Measurements from ENCODE around the gene ANK3. TPM values are rescaled to one million over a fixed set of nuclear protein-coding genes. Genes with fewer than 3 reads are reported as not detected.

ANK3 gene
- total and polyA plus RNA-seq, 4 donors = 101 to 318 (median 146) TPM

DNA sequence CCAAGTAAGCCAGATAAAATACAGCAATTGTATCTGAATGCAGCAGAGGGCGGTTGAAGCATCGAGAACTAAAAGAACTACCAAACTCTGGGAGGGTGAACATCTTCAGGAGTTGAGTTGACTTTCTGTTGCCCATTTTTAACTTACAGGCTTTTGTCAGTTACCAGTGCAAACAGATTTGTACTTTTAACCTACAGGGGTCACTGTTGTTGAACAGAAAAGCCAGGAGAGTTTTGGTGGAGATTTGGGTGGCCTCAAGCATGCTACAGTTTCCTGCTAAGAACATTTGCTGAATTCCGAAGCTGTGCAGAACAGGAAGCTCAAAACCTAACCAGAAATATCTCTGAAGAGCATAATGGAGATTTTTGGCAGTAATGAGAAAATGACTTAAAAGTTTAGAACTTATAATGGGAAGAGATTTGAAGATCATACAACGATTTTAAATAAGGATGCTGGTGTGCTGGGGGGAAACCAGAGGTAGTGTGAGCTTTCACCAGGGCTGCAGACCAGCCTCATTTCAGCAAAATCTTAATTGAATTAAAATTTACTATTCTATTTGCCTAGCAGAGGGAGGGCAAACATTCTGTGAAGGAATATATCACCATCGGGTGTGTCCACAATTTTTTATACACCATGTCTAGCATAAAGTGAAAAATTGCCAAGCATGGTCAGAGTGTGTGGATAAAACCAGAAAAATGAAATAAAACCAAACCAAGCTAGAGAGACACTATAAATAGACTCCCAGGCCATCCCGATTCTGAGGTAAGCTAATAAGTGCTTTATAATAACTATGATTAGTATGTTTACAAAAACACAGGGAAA, 274.7 kb downstream of the ANK3 start:
- Histone ChIP-seq H3K4me3 (ENCODE audit: low read depth, low read length) (no peak overlapping the region), H3K9me3 (ENCODE audit: control insufficient read depth, insufficient read depth, low read length) (peaks cover 2% of the 10 kb centered on the region), H3K27me3 (ENCODE audit: control insufficient read depth, insufficient read depth, low read length) (no peaks in the 10 kb centered on the region), H3K4me1 (ENCODE audit: control insufficient read depth, insufficient read depth, low read length) (no peaks in the 10 kb centered on the region), H3K27ac (ENCODE audit: low read depth, low read length) (no peak overlapping the region), H3K36me3 (ENCODE audit: control insufficient read depth, insufficient read depth, low read length) (no peaks in the 10 kb centered on the region)
- 56% methylated on average over 2 of the region's 6 CpGs for WGBS (ENCODE audit: insufficient coverage)
- peak in 2 of 6 donors; percentile 52 for DNase-seq (ENCODE audit: low read depth in 4 of 6, low spot score in 6 of 6)

DNA sequence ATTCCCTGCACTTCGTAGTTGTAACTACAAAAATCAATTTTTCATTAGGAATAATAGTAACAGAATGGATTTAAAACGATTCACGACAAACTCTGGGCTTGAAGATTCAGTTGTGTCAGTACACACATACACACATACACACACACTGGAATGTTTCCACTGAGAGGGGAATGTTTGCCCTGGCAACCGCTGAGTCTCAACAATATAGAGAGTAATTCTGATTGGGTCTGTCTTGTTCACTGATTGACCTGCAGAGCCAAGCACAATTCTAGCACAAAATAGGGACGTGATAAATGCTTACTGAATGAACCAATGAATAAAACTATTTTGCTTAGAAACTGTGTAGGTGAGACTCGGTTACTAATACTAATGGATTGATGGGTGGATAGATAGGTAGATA, 278.9 kb downstream of the ANK3 start:
- Histone ChIP-seq H3K4me3 (ENCODE audit: low read depth, low read length) (no peak overlapping the region), H3K27ac (ENCODE audit: low read depth, low read length) (no peak overlapping the region), H3K36me3 (ENCODE audit: control insufficient read depth, insufficient read depth, low read length) (no peaks in the 10 kb centered on the region), H3K4me1 (ENCODE audit: control insufficient read depth, insufficient read depth, low read length) (no peaks in the 10 kb centered on the region), H3K9me3 (ENCODE audit: control insufficient read depth, insufficient read depth, low read length) (no peaks in the 10 kb centered on the region), H3K27me3 (ENCODE audit: control insufficient read depth, insufficient read depth, low read length) (no peaks in the 10 kb centered on the region)
- no CpG with 5 or more reads among the region's 6 CpGs for WGBS (ENCODE audit: insufficient coverage)
- DNase-seq (ENCODE audit: low read depth in 4 of 6, low spot score in 6 of 6) = no peak

DNA sequence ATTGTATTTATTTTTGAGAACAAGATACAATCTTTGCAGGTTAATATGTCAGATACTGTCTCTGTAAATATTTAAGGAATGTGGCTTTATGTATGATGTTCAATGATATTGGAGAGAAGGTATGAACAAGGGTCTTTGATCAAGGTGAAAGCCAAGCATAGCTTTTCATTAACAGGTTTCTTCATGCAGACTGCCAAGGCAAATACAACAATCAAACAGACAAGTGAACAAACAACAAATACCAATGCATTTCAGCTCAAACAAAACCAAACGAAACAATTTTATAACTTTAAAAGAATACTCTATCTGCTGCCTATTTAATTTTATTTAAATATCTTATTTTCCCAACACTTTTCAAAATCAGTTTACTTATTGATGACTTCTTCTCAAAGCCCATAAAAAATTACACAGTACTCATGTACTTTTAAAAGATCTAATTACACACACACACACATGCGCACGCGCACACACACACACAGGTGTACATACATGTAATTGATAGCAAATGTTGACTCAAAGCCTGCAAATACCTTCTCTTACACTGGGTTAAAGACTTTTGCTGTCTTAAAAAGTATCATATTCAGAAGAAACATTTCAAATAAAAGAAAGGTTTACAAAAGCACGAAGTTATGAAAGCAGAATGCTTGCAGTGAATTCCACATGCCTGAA, 282.2 kb downstream of the ANK3 start:
- peaks cover 3% of the 10 kb centered on the region for H3K36me3 ChIP-seq (ENCODE audit: control insufficient read depth, insufficient read depth, low read length)
- H3K4me1 ChIP-seq (ENCODE audit: control insufficient read depth, insufficient read depth, low read length) = no peaks in the 10 kb centered on the region
- DNase-seq (ENCODE audit: low read depth in 4 of 6, low spot score in 6 of 6) = no peak
- no CpG with 5 or more reads among the region's 5 CpGs for WGBS (ENCODE audit: insufficient coverage)
- no peak overlapping the region for H3K4me3 ChIP-seq (ENCODE audit: low read depth, low read length)
- H3K27me3 ChIP-seq (ENCODE audit: control insufficient read depth, insufficient read depth, low read length) = no peaks in the 10 kb centered on the region
- no peak overlapping the region for H3K27ac ChIP-seq (ENCODE audit: low read depth, low read length)
- no peaks in the 10 kb centered on the region for H3K9me3 ChIP-seq (ENCODE audit: control insufficient read depth, insufficient read depth, low read length)

DNA sequence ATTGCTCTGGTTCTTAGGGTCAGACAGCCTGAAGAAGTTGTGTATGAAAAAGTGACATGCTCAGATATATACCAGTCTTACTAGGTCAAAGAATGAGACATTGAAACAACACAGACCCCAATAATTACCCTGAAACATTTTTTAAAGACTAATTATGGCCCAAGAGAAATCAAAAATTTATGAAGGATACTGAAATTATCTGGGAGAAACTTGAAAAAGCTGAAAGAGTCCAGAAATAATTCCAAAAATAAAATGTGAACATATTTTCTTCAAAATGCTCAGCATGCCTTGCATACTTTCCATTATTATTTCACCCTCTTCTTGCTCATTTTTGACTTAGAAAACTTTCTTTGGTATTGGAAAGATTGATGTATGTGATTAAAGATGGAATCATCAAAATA, 284.4 kb downstream of the ANK3 start:
- Histone ChIP-seq H3K4me3 (ENCODE audit: low read depth, low read length) (no peak overlapping the region), H3K27me3 (ENCODE audit: control insufficient read depth, insufficient read depth, low read length) (no peaks in the 10 kb centered on the region), H3K9me3 (ENCODE audit: control insufficient read depth, insufficient read depth, low read length) (no peaks in the 10 kb centered on the region), H3K27ac (ENCODE audit: low read depth, low read length) (no peak overlapping the region), H3K36me3 (ENCODE audit: control insufficient read depth, insufficient read depth, low read length) (peaks cover 3% of the 10 kb centered on the region), H3K4me1 (ENCODE audit: control insufficient read depth, insufficient read depth, low read length) (no peaks in the 10 kb centered on the region)
- no peak for DNase-seq (ENCODE audit: low read depth in 4 of 6, low spot score in 6 of 6)

DNA sequence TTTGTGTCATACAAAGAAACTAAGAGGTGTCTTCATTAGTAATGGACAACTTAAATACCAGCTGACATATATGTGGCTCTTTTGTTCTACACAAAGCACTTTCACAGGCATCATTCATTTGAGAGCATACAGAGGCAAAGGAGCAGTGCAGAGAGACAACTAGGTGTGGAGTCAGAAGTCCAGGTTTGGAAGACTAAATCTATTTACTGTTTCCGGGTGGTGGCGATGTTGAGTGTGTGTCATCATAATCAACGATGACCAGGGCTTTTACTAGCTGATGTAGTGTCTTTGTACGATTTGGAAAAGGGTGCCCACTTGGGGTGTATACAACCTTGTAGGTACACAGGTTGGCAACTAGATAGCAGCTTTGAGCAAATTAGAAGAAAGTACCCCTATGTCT, 287.9 kb downstream of the ANK3 start:
- H3K36me3 ChIP-seq (ENCODE audit: control insufficient read depth, insufficient read depth, low read length) = peaks cover 3% of the 10 kb centered on the region
- no peak overlapping the region for H3K4me3 ChIP-seq (ENCODE audit: low read depth, low read length)
- H3K9me3 ChIP-seq (ENCODE audit: control insufficient read depth, insufficient read depth, low read length) = no peaks in the 10 kb centered on the region
- no peak for DNase-seq (ENCODE audit: low read depth in 4 of 6, low spot score in 6 of 6)
- 76% methylated on average over 4 of the region's 4 CpGs for whole genome bisulfite sequencing (ENCODE audit: insufficient coverage)
- H3K27ac ChIP-seq (ENCODE audit: low read depth, low read length) = no peak overlapping the region
- H3K4me1 ChIP-seq (ENCODE audit: control insufficient read depth, insufficient read depth, low read length) = no peaks in the 10 kb centered on the region
- H3K27me3 ChIP-seq (ENCODE audit: control insufficient read depth, insufficient read depth, low read length) = no peaks in the 10 kb centered on the region

DNA sequence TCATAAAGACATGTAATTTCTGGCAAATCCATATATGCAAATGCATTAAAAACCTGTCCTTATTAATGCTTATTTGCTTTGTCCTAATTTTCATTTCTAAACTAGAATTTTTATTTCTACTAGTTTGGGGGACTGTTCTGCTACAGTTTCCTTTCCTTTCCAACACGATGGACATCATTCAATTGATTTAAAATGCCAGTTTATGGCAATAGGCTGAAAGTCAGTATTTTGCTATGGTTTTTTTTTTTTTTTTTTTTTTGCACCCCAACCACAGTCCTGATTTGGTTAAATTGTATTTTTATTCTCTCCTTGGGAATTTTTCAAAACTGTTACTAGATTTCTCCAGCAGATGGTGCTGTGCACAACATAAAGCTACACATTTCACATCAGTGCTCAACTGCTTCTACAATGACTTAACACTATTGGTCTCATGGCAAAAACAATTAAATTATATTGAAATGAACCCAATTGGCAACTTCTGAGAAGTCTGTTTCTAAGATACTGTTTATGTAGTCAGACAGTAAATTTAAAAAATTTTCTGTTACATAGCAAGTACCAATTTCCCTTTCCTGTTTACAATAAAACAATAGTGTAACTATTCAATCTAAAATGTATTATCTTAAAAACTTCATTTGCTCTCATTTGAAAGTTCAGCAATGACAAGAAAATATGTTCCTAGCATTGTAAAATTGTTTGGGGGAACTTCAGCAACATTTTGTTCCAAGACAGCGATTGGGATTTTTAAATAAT, 289.5 kb downstream of the ANK3 start:
- peak; percentile 39 to 92 (median 60) for DNase-seq (ENCODE audit: low read depth in 4 of 6, low spot score in 6 of 6)
- Histone ChIP-seq H3K4me1 (ENCODE audit: control insufficient read depth, insufficient read depth, low read length) (no peaks in the 10 kb centered on the region), H3K9me3 (ENCODE audit: control insufficient read depth, insufficient read depth, low read length) (no peaks in the 10 kb centered on the region), H3K27me3 (ENCODE audit: control insufficient read depth, insufficient read depth, low read length) (no peaks in the 10 kb centered on the region), H3K27ac (ENCODE audit: low read depth, low read length) (no peak overlapping the region), H3K4me3 (ENCODE audit: low read depth, low read length) (no peak overlapping the region), H3K36me3 (ENCODE audit: control insufficient read depth, insufficient read depth, low read length) (peaks cover 3% of the 10 kb centered on the region)
- no CpG with 5 or more reads among the region's 2 CpGs for WGBS (ENCODE audit: insufficient coverage)

- Histone ChIP-seq H3K27me3 (ENCODE audit: control insufficient read depth, insufficient read depth, low read length) (no peaks in the 10 kb centered on the region), H3K4me1 (ENCODE audit: control insufficient read depth, insufficient read depth, low read length) (no peaks in the 10 kb centered on the region), H3K4me3 (ENCODE audit: low read depth, low read length) (no peak overlapping the region), H3K27ac (ENCODE audit: low read depth, low read length) (no peak overlapping the region), H3K9me3 (ENCODE audit: control insufficient read depth, insufficient read depth, low read length) (no peaks in the 10 kb centered on the region), H3K36me3 (ENCODE audit: control insufficient read depth, insufficient read depth, low read length) (peaks cover 3% of the 10 kb centered on the region)
- DNase-seq (ENCODE audit: low read depth in 4 of 6, low spot score in 6 of 6) = no peak
- WGBS (ENCODE audit: insufficient coverage) = no CpG with 5 or more reads among the region's 4 CpGs
Measured at GRCh38 chr10:60098677-60099601, 290.7 kb downstream of the ANK3 start.

DNA sequence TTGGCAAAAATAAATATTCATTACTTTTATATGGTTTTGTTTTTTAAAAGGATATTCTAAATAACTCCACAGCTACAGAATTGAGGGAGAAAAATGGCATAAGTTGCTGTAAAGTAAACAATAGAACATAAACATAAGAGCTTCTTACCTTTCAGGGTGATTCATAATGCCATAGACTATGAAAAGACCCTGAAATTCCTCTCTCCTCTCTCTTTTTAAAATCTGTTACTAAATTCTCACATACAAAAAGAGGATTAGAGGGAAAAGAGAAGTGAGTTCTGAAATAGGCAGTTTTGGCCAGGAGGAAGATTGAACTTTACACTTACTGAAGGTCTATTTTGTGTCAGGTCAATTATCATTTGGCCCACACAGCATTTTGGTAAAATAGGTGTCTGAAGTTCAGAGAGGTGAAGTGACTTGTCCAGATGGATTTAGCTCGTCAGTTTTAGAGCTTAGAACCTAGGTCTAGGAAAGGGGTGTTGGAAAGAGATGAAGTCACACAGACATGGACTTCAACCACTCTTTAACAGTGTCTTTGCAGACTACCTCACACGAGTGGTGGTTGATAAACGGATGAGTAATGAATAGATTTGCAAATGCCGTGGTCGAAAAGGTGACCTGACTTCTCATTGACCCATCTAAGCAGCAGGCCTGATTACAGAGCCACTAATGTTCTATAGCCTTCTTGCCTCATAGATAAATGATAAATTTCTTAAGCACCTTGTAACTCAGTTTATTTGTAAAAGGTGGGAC, 292.7 kb downstream of the ANK3 start:
- no CpG with 5 or more reads among the region's 5 CpGs for WGBS (ENCODE audit: insufficient coverage)
- no peaks in the 10 kb centered on the region for H3K9me3 ChIP-seq (ENCODE audit: control insufficient read depth, insufficient read depth, low read length)
- H3K4me3 ChIP-seq (ENCODE audit: low read depth, low read length) = no peak overlapping the region
- H3K36me3 ChIP-seq (ENCODE audit: control insufficient read depth, insufficient read depth, low read length) = no peaks in the 10 kb centered on the region
- no peaks in the 10 kb centered on the region for H3K4me1 ChIP-seq (ENCODE audit: control insufficient read depth, insufficient read depth, low read length)
- no peak for DNase-seq (ENCODE audit: low read depth in 4 of 6, low spot score in 6 of 6)
- no peaks in the 10 kb centered on the region for H3K27me3 ChIP-seq (ENCODE audit: control insufficient read depth, insufficient read depth, low read length)
- no peak overlapping the region for H3K27ac ChIP-seq (ENCODE audit: low read depth, low read length)
